Germinal center (tissue), 1 donor: ENCODE results near the gene HTR2B.
"Not testable (repeated sequence)": the region's sequence is repeated elsewhere in the genome, so short reads cannot be mapped to it uniquely, and the experiment has no call there.

Source experiments
- DNase-seq: peaks from one replicate; pipeline ENCODE4 v3.0.0; 2012; ENCODE audit warnings: mixed read lengths, low spot score

The HTR2B gene

DNA sequence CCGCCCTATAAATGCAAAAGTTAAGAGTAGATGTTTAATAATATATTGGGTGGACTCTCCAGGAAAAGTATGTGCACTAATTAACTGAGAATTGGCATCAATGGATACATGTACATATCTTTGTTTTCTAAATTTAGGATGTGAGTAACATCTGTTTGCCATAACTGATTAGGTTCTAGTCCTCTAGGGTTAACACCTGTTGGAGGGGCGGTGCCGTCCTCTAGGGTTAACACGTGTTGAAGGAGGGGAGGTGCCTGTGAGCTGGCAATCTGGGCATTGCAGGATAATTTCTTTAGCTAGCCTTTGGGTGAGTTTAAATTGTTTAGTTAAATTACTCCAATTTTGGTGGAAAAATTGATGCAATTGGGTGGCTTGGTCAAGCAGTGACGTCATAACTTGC, 30.9 kb downstream of the HTR2B start:
- no peak for DNase-seq

DNA sequence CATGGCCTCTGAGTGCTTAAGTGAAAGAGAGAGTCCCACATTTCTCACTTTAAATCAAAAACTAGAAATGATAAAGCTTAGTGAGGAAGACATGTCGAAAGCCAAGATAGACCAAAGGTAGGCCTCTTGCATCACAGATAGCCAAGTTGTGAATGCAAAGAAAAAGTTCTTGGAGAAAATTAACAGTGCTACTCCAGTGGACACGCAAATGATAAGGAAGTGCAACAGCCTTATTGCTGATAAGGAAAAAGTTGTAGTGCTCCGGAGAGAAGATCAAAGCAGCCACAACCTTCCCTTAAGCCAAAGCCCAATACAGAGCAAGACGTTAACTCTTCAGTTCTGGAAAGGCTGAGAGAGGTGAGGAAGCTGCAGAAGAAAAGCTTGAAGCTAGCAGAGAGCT, 36.1 kb downstream of the HTR2B start:
- DNase-seq, result no peak

DNA sequence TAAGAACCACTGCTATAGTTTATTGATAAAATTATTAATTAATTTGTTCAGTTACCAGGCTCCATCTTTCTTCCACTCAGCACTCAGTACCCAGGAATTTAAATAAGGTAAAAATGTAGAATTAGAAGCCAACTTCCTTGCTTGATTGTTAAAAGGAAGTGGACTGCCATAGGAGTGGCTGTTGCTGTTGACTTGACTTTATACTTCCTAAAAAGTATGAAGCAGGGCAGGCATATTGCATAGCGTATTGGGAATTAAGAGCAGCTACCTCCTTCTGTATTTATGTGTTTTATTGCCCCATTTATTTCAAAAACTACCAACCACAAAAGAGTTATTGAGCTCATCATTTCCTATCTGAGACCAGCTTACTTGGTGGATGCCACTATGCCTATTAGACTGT, 40.3 kb downstream of the HTR2B start:
- DNase-seq, result no peak

DNA sequence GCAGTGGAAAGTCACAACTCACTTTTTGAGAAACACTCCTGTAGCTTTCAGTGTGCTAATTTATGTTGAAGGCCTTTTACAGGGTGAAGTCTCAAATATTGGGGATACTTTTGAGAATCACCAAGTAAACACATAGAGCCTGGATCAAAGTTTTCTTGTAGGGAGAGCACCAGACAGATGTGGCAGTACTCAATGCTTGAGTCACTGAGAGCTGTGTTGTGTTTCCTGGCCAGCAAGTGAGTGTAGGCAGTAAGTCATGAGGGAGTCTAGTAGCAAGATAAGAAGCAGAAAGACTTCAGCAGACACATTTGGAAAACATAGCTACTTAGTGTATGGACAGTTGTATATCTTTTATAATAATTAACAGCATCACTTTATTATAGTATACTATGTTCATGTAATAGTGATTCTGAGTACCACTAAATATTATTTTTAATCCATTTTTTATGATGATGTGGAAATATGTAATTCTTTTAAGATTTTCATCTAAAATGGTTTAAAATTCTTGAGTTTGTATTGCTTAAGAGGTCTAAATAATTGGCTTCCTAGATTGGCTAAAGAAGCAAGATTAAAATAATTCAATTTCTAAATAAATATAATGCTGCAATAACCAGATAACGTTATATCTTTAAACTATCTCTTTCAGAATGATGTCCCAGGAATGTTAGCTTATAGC, 55.3 kb downstream of the HTR2B start:
- no peak for DNase-seq

DNA sequence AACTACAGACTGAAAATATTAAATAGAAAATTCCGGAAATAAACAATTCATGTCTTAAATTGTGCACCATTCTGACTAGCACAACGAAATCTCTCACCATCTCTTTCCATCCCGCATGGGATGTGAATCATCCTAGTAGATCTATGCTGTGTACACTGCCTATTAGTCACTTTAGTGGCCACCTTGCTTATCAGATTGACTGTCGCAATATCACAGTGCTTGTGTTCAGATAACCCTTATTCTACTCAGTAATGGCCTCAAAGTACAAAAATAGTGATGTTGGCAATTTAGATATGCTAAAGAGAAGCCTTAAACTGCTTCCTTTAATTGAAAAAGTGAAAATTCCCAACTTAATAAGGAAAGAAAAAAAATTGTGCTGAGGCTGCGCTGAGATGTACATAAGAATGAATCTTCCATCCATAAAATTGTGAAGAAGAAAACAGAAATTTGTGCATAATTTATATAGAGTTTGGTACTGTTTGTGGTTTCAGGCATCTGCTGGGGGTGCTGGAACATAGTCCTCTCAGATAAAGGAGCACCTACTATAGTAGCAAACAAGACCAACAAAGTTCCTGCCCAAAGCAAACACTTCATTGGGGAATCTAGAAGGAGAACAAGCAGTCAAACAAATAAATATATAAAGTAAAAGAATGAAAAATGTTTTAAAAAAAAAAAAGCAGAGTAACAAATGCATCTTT, 56.2 kb downstream of the HTR2B start:
- no peak for DNase-seq

DNA sequence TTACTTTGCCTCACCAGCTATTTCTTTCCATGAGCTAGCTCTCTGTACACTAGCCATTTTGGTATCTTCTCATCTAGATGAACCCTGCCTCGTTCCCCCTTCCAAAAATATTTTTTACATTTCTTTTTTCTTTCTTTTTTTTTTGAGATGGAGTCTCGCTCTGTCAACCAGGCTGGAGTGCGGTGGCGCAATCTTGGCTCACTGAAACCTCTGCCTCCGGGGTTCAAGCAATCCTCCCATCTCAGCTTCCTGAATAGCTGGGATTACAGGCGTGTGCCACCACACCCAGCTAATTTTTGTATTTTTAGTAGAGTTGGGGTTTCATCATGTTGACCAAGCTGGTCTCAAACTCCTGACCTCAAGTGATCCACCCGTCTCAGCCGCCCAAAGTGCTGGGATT, 57.3 kb downstream of the HTR2B start:
- DNase-seq, result not testable (repeated sequence)

DNA sequence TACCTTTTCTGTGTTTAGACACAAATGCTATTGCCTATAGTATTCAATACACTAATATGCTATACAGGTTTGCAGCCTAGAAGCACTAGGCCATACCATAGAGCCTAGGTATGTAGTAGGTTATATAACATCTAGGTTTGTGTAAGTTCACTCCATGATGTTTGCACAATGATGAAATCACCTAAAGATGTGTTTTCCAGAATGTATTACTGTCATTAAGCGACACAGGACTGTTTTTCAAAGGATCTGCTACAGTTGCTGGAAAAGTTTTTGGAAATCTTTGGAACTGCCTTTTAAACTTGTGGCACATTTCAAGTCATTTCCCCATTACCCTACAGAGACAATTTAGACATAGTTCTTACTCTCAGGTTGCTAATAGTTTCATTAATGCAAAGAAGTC, 58.9 kb downstream of the HTR2B start:
- DNase-seq, result no peak

DNA sequence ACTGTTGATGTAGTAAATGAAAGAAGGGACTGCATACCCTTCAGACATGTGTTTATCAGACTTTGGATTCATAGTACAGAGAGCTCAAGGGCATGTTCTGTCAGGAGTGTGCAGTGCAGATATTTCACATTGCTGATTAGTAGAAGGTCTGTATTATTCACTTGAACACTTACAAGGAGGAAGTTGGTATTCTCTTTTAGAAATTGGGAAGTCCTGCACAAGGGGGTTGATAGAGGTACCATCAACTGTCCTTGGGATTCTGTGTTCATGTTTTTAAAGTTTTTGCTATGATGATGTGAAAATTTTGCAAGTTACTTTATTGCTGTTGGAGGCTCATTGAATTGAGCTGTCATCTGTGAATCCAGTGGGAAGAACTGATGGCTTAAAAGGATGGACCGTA, 61.5 kb downstream of the HTR2B start:
- no peak for DNase-seq

DNA sequence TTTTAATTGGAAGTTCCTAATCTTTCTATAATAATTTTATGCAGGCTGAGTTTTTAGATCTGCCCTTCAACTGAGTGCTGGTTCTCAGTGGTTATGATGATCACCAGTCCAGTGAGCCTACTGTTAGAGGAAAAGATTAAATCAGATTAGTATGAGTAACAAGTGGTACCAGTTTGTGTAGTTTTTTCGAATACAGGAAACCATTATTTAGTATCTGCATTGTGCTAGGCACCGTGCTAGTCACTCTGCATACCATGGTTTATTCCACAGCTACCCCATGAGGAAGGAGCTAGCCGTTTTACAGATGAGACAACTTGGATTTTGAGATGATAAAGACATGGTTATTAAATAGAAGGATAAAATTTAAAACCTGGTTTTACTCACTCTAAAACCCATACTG, 62.1 kb downstream of the HTR2B start:
- no peak for DNase-seq

DNA sequence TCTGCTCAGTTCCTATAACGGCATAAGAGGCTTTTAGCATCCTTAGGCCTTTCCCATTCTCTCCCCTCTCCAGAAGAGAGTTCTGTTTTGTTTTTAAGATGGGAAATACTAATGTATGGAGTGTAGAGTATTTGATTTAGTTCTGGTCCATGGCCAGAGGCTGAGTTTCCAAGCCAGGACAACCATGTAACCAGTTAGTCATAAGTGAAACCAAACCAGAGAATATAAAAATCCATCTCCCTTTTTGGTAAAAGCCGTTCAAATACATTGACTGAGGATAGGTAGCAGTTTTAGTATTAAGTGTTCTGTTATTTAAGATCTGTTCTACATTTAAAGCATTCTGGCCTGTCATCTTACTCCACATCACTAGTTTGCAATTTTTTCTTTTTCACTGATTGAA, 65.1 kb downstream of the HTR2B start:
- DNase-seq, result no peak

DNA sequence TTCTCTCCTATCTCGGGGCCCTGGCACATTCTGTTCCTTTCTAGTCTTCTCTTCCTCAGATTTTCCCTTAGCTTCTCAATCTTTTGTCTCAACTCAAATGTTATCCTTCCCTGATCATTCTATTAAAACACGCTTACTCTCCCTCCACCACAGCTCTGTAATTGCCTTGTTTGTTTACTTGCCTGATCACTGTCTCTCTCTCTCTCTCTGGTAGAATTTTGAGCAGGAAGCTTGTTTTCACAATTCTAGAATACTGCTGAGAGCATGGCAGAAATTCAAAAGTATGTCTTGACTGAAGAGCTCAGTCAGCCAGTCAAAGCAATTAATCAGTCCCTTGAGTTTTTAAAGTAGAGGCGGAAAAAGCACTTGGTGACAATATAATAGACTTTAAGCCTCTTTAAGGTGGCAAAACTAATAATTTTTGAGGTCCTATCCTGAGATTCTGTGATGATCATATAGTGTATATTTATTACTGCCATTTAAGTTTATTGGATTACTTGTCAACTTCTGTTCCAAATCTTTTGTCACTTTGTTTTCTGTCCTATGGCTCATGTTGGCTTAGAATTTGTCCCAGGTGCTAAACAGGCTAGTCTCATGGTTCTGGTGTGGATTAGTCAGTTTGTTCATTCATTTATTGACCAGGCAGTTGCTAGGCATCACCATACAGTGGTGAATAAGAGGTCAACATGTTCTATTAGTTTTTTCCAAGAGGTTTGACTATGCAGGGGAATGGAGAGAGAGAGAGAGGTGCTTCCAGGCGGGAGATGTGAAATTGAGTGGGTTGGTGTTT, 65.9 kb downstream of the HTR2B start:
- no peak for DNase-seq
